ENCODE results near the gene PPHLN1. TPM values are rescaled to one million over a fixed set of nuclear protein-coding genes. Genes with fewer than 3 reads are reported as not detected.

Gene PPHLN1
- total RNA-seq, 4 donors from 2014 or later = 43.2 to 88.9 (median 56.0) TPM

- ATAC-seq = peak; percentile 57
- H3K27me3 ChIP-seq = no peaks in the 10 kb centered on the region
- no peaks in the 10 kb centered on the region for H3K36me3 ChIP-seq
- H3K4me1 ChIP-seq = peaks cover 0 to 43% (median 0%) of the 10 kb centered on the region in 3 donors
- WGBS, 2 donors (ENCODE audit: low coverage in 1 of 2) = no CpG with 5 or more reads among the region's 30 CpGs
- no peaks in the 10 kb centered on the region for H3K9me3 ChIP-seq
- TF ChIP-seq POLR2A (IDR thresholded peaks at IDR 0.05) (peak in 1 of 2 donors; percentile 10), EP300 (IDR thresholded peaks at IDR 0.05) (no peak)
- peak overlapping the region; percentile 55 to 98 for H3K4me3 ChIP-seq
- H3K27ac ChIP-seq = peak overlapping the region; percentile 60 to 96 (median 94)
Measured at GRCh38 chr12:42483521-42483790, 157.5 kb downstream of the PPHLN1 start.

- TF ChIP-seq POLR2A (IDR thresholded peaks at IDR 0.05) = no peak
- TF ChIP-seq, protein P1, sequence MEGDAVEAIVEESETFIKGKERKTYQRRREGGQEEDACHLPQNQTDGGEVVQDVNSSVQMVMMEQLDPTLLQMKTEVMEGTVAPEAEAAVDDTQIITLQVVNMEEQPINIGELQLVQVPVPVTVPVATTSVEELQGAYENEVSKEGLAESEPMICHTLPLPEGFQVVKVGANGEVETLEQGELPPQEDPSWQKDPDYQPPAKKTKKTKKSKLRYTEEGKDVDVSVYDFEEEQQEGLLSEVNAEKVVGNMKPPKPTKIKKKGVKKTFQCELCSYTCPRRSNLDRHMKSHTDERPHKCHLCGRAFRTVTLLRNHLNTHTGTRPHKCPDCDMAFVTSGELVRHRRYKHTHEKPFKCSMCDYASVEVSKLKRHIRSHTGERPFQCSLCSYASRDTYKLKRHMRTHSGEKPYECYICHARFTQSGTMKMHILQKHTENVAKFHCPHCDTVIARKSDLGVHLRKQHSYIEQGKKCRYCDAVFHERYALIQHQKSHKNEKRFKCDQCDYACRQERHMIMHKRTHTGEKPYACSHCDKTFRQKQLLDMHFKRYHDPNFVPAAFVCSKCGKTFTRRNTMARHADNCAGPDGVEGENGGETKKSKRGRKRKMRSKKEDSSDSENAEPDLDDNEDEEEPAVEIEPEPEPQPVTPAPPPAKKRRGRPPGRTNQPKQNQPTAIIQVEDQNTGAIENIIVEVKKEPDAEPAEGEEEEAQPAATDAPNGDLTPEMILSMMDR (IDR thresholded peaks at IDR 0.05) = no peak
- TF ChIP-seq POLR2AphosphoS5 (IDR thresholded peaks at IDR 0.05) = no peak
- no peak for TF ChIP-seq EP300 (IDR thresholded peaks at IDR 0.05)
- Histone ChIP-seq H3K4me1 (peaks cover 0 to 34% (median 0%) of the 10 kb centered on the region in 3 donors), H3K4me3 (no peak overlapping the region), H3K27me3 (no peaks in the 10 kb centered on the region), H3K27ac (peak overlapping the region in 1 of 4 donors; percentile 96), H3K9me3 (no peaks in the 10 kb centered on the region), H3K36me3 (no peaks in the 10 kb centered on the region)
- no peak for ATAC-seq
- WGBS, 2 donors (ENCODE audit: low coverage in 1 of 2) = 21 to 25% methylated on average over 2 to 3 of the region's 3 CpGs
Measured at GRCh38 chr12:42484996-42485395, 159.0 kb downstream of the PPHLN1 start.

- Histone ChIP-seq H3K4me3 (no peak overlapping the region), H3K4me1 (peaks cover 0 to 31% (median 0%) of the 10 kb centered on the region in 3 donors), H3K27me3 (no peaks in the 10 kb centered on the region), H3K9me3 (no peaks in the 10 kb centered on the region), H3K36me3 (no peaks in the 10 kb centered on the region), H3K27ac (no peak overlapping the region)
- WGBS, 2 donors (ENCODE audit: low coverage in 1 of 2) = 48 to 85% methylated on average over 2 to 3 of the region's 3 CpGs
- no peak for ATAC-seq
- TF ChIP-seq POLR2AphosphoS5 (IDR thresholded peaks at IDR 0.05) (no peak), EP300 (IDR thresholded peaks at IDR 0.05) (no peak), POLR2A (IDR thresholded peaks at IDR 0.05) (no peak)
- TF ChIP-seq, protein P1 (IDR thresholded peaks at IDR 0.05) = no peak
Measured at GRCh38 chr12:42485823-42486222, 159.9 kb downstream of the PPHLN1 start.

- no peak overlapping the region for H3K27ac ChIP-seq
- WGBS, 2 donors (ENCODE audit: low coverage in 1 of 2) = 59 to 69% methylated on average over 2 of the region's 2 CpGs
- no peak overlapping the region for H3K4me3 ChIP-seq
- H3K36me3 ChIP-seq = no peaks in the 10 kb centered on the region
- H3K9me3 ChIP-seq = no peaks in the 10 kb centered on the region
- TF ChIP-seq, protein P1 (IDR thresholded peaks at IDR 0.05) = no peak
- TF ChIP-seq POLR2AphosphoS5 (IDR thresholded peaks at IDR 0.05) (no peak), POLR2A (IDR thresholded peaks at IDR 0.05) (no peak), EP300 (IDR thresholded peaks at IDR 0.05) (no peak)
- H3K4me1 ChIP-seq = peaks cover 0 to 25% (median 0%) of the 10 kb centered on the region in 3 donors
- no peak for ATAC-seq
- H3K27me3 ChIP-seq = no peaks in the 10 kb centered on the region
Measured at GRCh38 chr12:42486407-42486806, 160.4 kb downstream of the PPHLN1 start.

DNA sequence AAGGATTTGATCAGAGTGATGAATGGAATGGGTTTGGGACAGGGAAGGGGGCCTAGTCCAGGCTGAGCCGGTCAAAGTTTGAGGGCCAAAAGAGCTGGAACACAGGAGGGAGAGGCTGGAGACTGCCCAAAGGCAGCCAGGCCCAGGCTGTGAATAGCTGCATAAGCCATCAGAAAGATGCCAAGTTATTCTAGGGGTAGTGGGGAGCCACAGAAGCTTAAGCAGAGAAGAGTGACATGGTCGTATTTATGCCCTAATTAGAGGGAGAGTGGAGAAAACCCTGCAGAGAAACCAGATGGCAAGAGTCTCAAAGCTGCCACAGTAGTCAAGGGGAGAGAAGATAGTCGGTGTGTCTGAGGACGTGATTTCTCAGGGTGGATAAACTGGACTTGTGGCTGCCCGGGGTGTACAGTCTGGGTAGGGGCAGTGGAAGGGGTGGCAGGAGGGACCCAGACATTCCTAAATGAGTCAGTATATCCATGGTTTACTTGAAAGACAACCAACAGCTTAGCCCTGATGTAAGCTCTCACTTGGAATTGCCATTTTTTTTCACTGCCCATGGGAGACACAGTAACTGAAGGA, 164.4 kb downstream of the PPHLN1 start:
- H3K36me3 ChIP-seq = no peaks in the 10 kb centered on the region
- ATAC-seq = no peak
- H3K27ac ChIP-seq = no peak overlapping the region
- no peaks in the 10 kb centered on the region for H3K27me3 ChIP-seq
- no peak overlapping the region for H3K4me3 ChIP-seq
- WGBS, 2 donors (ENCODE audit: low coverage in 1 of 2) = 87 to 88% methylated on average over 4 to 5 of the region's 5 CpGs
- H3K4me1 ChIP-seq = peaks cover 0 to 2% (median 0%) of the 10 kb centered on the region in 3 donors
- TF ChIP-seq, protein P1 (IDR thresholded peaks at IDR 0.05) = no peak
- TF ChIP-seq EP300 (IDR thresholded peaks at IDR 0.05) (no peak), POLR2AphosphoS5 (IDR thresholded peaks at IDR 0.05) (no peak), POLR2A (IDR thresholded peaks at IDR 0.05) (no peak)
- H3K9me3 ChIP-seq = no peaks in the 10 kb centered on the region

Small RNA genes within 50 kb of the gene (small RNA-seq; reads per million reads assigned to genes)
- gene MIR7851 (0 reads per million in 4 donors), gene RF00019 (0 reads per million in 4 donors), gene RF00090 (0 reads per million in 4 donors), gene RNU6-249P (0 reads per million in 4 donors)

Other genes starting within 250 kb of the PPHLN1 start
- 10 to 100 TPM in 1 of 4 donors, 1 to 10 TPM in 3; 6.9 to 11.6 (median 8.3) TPM for gene GXYLT1, start 181.3 kb upstream of the PPHLN1 start, total RNA-seq
- gene YAF2, start 87.9 kb upstream of the PPHLN1 start, total RNA-seq = 10 to 100 TPM; 16.5 to 42.3 (median 25.3) TPM
- 10 to 100 TPM; 36.5 to 79.7 (median 45.9) TPM for gene ZCRB1, start 73 bp upstream of the PPHLN1 start, total RNA-seq